Stimulated activated naive CD8-positive, alpha-beta T cell treated with anti-CD3 and anti-CD28 coated beads, Interleukin-15, amount 100 ng/mL, for 72 hours (primary cell): ENCODE data around the gene TMEM184B.

Source experiments
- ATAC-seq: fragments of 150-1000 bp; cut with Tn5 transposase; 2 replicates; pipeline ENCODE4 v1.10.0; 2021; ENCODE audit warnings: mild to moderate bottlenecking, moderate library complexity
- DNase-seq, 2 donors: peaks; one replicate each; pipeline ENCODE4 v3.0.0; 2021 to 2022
- H3K27ac Mint-ChIP-seq, 2 donors: one replicate each; pipeline ENCODE4 v1.8.0; 2022; ENCODE audit warnings: mild to moderate bottlenecking in 2 of 2, mixed read lengths in 2 of 2, moderate library complexity in 2 of 2
- H3K27me3 Mint-ChIP-seq: one replicate; pipeline ENCODE4 v1.8.0; 2022; ENCODE audit warnings: mixed read lengths
- H3K4me1 Mint-ChIP-seq: one replicate; pipeline ENCODE4 v1.8.0; 2022; ENCODE audit warnings: mild to moderate bottlenecking, mixed read lengths
- H3K4me3 Mint-ChIP-seq, 2 donors: one replicate each; pipeline ENCODE4 v1.8.0; 2022; ENCODE audit warnings: mild to moderate bottlenecking in 2 of 2, mixed read lengths in 2 of 2, moderate library complexity in 1 of 2
- H3K9me3 Mint-ChIP-seq, 2 donors: one replicate each; pipeline ENCODE4 v1.8.0; 2022; ENCODE audit warnings: mixed read lengths in 2 of 2

Gene TMEM184B

GRCh38 chr22:38201711-38202436 lies 70.9 kb downstream of the TMEM184B start, which contains the start of gene MAFF:
Gene MAFF (plus strand): TSS chr22:38201994. CDS start chr22:38213854, 11,860 bp downstream.
- Mint-ChIP-seq H3K4me1 (peaks cover 49% of the 10 kb centered on the region), H3K27ac (peak within 1 kb of the TSS; percentile 95 to 96), H3K4me3 (peak within 1 kb of the TSS; percentile 89 to 91), H3K27me3 (no peaks in the 10 kb centered on the region), H3K9me3 (no peaks in the 10 kb centered on the region)
- ATAC-seq (peak; percentile 78), DNase-seq (peak; percentile 86 to 93)

- H3K27me3 Mint-ChIP-seq, result no peaks in the 10 kb centered on the region
Measured at GRCh38 chr22:38201371-38201710, 71.5 kb downstream of the TMEM184B start.

GRCh38 chr22:38199826-38200559 lies 72.8 kb downstream of the TMEM184B start:
- Mint-ChIP-seq H3K27me3 (no peaks in the 10 kb centered on the region), H3K9me3 (no peaks in the 10 kb centered on the region), H3K4me1 (peaks cover 42% of the 10 kb centered on the region), H3K27ac (no peak overlapping the region), H3K4me3 (peak overlapping the region in 1 of 2 donors; percentile 0)
- no peak for ATAC-seq
- no peak for DNase-seq

More at GRCh38 chr22:38201371-38201710, 71.5 kb downstream of the TMEM184B start:
- DNase-seq (no peak), ATAC-seq (no peak)
- peak overlapping the region; percentile 88 to 96 for H3K27ac Mint-ChIP-seq
- peaks cover 49% of the 10 kb centered on the region for H3K4me1 Mint-ChIP-seq
- H3K9me3 Mint-ChIP-seq, result no peaks in the 10 kb centered on the region
- H3K4me3 Mint-ChIP-seq, result peak overlapping the region; percentile 69 to 91

- Mint-ChIP-seq H3K9me3 (no peaks in the 10 kb centered on the region), H3K27ac (no peak overlapping the region), H3K27me3 (peaks cover 7% of the 10 kb centered on the region), H3K4me1 (peaks cover 30% of the 10 kb centered on the region), H3K4me3 (no peak overlapping the region)
- DNase-seq, result no peak
- ATAC-seq, result no peak
Measured at GRCh38 chr22:38196791-38197419, 75.9 kb downstream of the TMEM184B start.

GRCh38 chr22:38193580-38193979 lies 79.2 kb downstream of the TMEM184B start:
- DNase-seq (no peak), ATAC-seq (no peak)
- H3K4me1 Mint-ChIP-seq, result peaks cover 13% of the 10 kb centered on the region
- peak overlapping the region in 1 of 2 donors; percentile 76 for H3K27ac Mint-ChIP-seq
- H3K27me3 Mint-ChIP-seq, result peaks cover 9% of the 10 kb centered on the region
- no peaks in the 10 kb centered on the region for H3K9me3 Mint-ChIP-seq
- no peak overlapping the region for H3K4me3 Mint-ChIP-seq

GRCh38 chr22:38192475-38192863 lies 80.3 kb downstream of the TMEM184B start:
- ATAC-seq, result no peak
- H3K4me3 Mint-ChIP-seq, result no peak overlapping the region
- H3K27ac Mint-ChIP-seq, result peak overlapping the region in 1 of 2 donors; percentile 24

GRCh38 chr22:38191731-38192474 lies 80.9 kb downstream of the TMEM184B start:
- ATAC-seq (no peak), DNase-seq (no peak)
- Mint-ChIP-seq H3K4me3 (no peak overlapping the region), H3K27ac (peak overlapping the region in 1 of 2 donors; percentile 24), H3K9me3 (no peaks in the 10 kb centered on the region), H3K27me3 (peaks cover 12% of the 10 kb centered on the region), H3K4me1 (peaks cover 13% of the 10 kb centered on the region)

More at GRCh38 chr22:38192475-38192863, 80.3 kb downstream of the TMEM184B start:
- DNase-seq, result no peak
- Mint-ChIP-seq H3K27me3 (peaks cover 12% of the 10 kb centered on the region), H3K4me1 (peaks cover 13% of the 10 kb centered on the region), H3K9me3 (no peaks in the 10 kb centered on the region)

- Mint-ChIP-seq H3K4me1 (peaks cover 13% of the 10 kb centered on the region), H3K4me3 (no peak overlapping the region), H3K9me3 (no peaks in the 10 kb centered on the region), H3K27me3 (peaks cover 12% of the 10 kb centered on the region), H3K27ac (no peak overlapping the region)
- DNase-seq (no peak), ATAC-seq (no peak)
Measured at GRCh38 chr22:38191055-38191454, 81.8 kb downstream of the TMEM184B start.

GRCh38 chr22:38190581-38190980 lies 82.2 kb downstream of the TMEM184B start:
- no peak for DNase-seq
- no peak overlapping the region for H3K27ac Mint-ChIP-seq
- H3K27me3 Mint-ChIP-seq, result peaks cover 12% of the 10 kb centered on the region
- peaks cover 13% of the 10 kb centered on the region for H3K4me1 Mint-ChIP-seq
- no peaks in the 10 kb centered on the region for H3K9me3 Mint-ChIP-seq
- H3K4me3 Mint-ChIP-seq, result no peak overlapping the region
- ATAC-seq, result no peak

- Mint-ChIP-seq H3K4me3 (no peak overlapping the region), H3K4me1 (peaks cover 5% of the 10 kb centered on the region), H3K27ac (peak overlapping the region in 1 of 2 donors; percentile 6), H3K9me3 (no peaks in the 10 kb centered on the region), H3K27me3 (peaks cover 12% of the 10 kb centered on the region)
- ATAC-seq (no peak), DNase-seq (no peak)
Measured at GRCh38 chr22:38189104-38189503, 83.7 kb downstream of the TMEM184B start.

GRCh38 chr22:38187413-38188212 lies 85.2 kb downstream of the TMEM184B start:
- peaks cover 5% of the 10 kb centered on the region for H3K27me3 Mint-ChIP-seq
- no peaks in the 10 kb centered on the region for H3K9me3 Mint-ChIP-seq
- DNase-seq, result no peak
- H3K4me1 Mint-ChIP-seq, result no peaks in the 10 kb centered on the region
- H3K27ac Mint-ChIP-seq, result no peak overlapping the region
- ATAC-seq, result no peak
- H3K4me3 Mint-ChIP-seq, result no peak overlapping the region

GRCh38 chr22:38186429-38186828 lies 86.4 kb downstream of the TMEM184B start:
- Mint-ChIP-seq H3K27ac (peak overlapping the region in 1 of 2 donors; percentile 2), H3K4me1 (peaks cover 6% of the 10 kb centered on the region), H3K27me3 (peaks cover 5% of the 10 kb centered on the region), H3K9me3 (no peaks in the 10 kb centered on the region), H3K4me3 (no peak overlapping the region)
- ATAC-seq (no peak), DNase-seq (no peak)

GRCh38 chr22:38184788-38185187 lies 88.0 kb downstream of the TMEM184B start:
- no peaks in the 10 kb centered on the region for H3K9me3 Mint-ChIP-seq

GRCh38 chr22:38181453-38182200 lies 91.2 kb downstream of the TMEM184B start, which contains the start of gene PLA2G6:
Gene PLA2G6 (minus strand): TSS chr22:38181830. CDS start chr22:38169426, 12,404 bp downstream.
- DNase-seq (peak; percentile 100), ATAC-seq (peak; percentile 87)
- Mint-ChIP-seq H3K4me3 (peak within 1 kb of the TSS; percentile 92 to 96), H3K27ac (peak within 1 kb of the TSS; percentile 94 to 97), H3K27me3 (no peaks in the 10 kb centered on the region), H3K9me3 (no peaks in the 10 kb centered on the region), H3K4me1 (peaks cover 45% of the 10 kb centered on the region)

More at GRCh38 chr22:38184788-38185187, 88.0 kb downstream of the TMEM184B start:
- H3K4me3 Mint-ChIP-seq, result no peak overlapping the region
- ATAC-seq, result no peak
- H3K4me1 Mint-ChIP-seq, result peaks cover 19% of the 10 kb centered on the region
- H3K27me3 Mint-ChIP-seq, result peaks cover 5% of the 10 kb centered on the region
- no peak overlapping the region for H3K27ac Mint-ChIP-seq
- DNase-seq, result no peak
